DMS114 treated with DMSO at 0.1 percent for 48 hours (cell line): Measurements from ENCODE around the gene EZH2.

Experiments used
- DNase-seq: peaks from one replicate; lab custom pipeline; 2025; ENCODE audit not compliant: unreplicated experiment; lab: John Stamatoyannopoulos, UW

Gene EZH2

GRCh38 chr7:148856891-148857290 is 27.2 kb downstream of the EZH2 start:
- no peak for DNase-seq

DNA sequence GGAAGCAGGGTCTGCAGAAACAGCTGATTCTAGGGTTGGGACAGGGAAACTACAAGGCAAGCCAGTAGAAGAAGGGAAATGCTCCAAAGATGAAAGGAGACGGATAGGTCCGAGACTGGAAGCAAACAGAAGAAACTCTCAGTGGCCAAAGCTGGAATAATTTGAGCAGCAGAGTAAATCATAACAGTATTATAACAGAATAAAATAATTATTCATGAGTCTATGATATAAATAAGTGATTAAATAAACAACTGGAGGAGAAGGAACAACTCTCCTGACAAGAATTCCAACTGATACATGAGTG is 27.6 kb downstream of the EZH2 start:
- no peak for DNase-seq

- no peak for DNase-seq
These were observed 29.1 kb downstream of the EZH2 start for GRCh38 chr7:148854983-148855382.

DNA sequence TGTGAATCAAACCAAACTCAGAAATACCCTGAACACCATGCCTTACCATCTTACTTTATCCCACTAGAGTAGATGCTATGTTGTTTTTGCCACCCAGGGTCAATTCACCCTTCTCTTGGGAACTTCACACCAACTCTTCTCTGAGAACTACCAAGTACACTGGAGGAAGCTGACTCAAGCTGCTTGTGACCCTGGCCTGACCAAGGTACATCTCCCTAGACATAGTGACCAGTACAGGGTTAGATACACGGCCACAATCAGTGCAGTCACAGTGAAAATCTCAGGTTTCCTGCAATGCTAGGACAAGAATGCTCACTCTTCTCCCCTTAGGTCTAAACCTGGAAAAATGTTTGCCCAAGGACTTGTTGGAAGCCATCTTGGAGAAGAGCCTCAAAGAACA is 31.8 kb downstream of the EZH2 start:
- DNase-seq, result no peak

DNA sequence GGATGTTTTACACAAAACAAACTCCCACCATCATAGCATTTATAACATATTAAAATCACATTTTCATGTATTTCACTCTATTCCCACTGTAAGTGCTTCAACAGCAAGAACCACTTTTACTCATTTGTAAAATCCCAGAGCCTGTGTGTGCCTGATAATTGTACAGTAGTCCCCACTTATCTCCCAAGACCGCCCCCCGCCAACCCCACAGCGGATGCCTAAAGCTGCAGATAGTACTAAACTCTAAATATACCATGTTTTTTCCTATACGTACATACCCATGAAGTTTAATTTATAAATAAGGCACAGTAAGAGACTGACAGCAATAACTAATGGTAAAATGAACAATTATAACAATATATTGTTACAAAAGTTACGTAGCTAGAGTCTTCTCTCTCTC is 33.5 kb downstream of the EZH2 start:
- no peak for DNase-seq

DNA sequence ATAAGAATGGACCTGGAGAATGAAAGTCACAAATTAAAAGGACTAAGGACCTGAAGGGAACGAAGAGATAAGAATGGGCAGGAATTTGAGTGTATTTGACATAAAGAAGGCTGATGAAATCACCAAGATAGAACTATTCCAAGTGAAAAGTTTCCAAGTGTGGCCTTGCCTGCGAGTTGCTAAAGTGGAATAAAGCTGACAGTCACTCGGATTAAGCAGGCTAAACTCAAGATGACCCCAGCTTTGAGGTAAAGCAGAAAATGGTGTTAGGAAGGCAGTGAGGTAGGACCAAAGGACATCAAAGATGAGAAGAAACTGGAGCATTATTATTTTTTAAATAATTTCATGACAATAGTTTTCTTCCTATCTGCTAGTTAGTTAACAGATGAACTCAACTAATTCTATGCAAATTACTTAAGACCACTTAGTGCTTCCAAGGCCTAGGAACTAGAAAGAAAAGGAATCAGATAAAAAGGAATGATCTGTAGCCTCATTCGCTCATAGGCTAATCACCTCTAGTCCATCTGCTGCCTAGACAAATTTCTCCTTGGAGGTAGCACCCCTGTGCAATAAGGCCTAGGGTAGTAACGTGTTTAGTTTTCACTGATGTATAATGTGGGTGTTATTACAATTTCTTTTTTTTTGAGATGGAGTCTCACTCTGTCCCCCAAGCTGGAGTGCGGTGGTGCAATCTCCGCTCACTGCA is 34.5 kb downstream of the EZH2 start:
- no peak for DNase-seq

DNA sequence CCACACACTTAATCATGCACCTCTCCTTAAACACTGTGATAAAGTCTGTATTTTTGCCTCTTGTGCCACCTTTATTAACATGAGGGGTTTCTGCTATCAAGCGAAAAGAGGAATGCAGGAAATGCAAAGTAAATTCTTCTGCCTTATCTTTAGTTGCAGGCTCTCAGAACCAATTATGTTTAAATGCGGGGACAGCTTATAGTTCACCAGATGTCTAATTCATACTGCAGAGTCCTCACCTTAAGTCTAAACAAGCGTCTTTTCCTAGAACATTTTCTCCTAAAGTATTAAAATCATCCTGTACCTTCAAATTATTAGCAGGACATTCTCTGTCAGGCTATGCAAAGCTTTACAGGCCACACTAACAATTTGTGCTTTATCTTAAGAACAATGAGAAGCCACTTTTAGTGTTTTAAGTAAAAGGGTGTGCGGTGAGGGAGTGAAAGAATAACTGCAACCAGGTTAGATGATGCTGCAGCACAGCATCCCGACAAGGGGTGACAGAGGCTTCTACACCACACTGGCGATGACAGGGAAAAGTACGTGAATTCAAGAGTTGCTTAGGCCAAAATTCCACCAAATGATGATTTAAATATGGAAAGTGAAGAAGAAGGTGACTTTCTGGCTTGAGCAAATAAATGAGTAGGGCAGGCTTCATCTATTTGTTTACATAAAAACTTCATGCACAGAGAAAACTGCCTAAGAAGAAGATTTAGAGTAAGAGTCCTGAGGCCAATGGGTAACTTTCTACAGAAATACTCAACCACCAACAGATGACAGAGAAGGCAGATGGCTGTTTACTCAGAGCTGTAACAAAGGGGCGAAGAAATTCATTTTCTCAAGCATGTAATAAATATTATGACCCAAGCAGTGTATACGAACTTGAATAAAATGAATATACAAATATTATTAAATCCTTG is 36.0 kb downstream of the EZH2 start:
- DNase-seq, result no peak

GRCh38 chr7:148838905-148839304 is 45.2 kb downstream of the EZH2 start:
- no peak for DNase-seq

GRCh38 chr7:148835854-148836253 is 48.2 kb downstream of the EZH2 start:
- no peak for DNase-seq

DNA sequence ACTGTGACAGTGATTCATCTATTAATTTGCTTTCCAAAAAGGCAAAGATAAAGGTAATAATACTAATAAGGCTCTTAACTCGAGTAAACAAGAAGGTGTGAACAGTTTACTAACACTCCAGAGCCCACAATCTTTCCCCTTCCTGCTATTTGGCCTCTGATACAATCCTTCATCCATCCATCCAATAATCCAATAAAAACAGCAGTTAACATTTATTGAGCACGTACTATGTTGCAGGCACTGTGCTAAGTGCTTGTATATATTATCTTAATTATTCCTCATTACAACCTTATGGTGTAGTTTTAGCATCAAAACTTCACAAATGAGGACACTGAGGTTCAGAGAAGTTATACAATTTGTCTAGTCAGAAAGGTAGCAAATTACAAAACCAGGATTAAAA is 49.5 kb downstream of the EZH2 start:
- no peak for DNase-seq

- DNase-seq, result no peak
These were observed 52.3 kb downstream of the EZH2 start for GRCh38 chr7:148831782-148832181.

- no peak for DNase-seq
These were observed 53.0 kb downstream of the EZH2 start for GRCh38 chr7:148830897-148831692.

DNA sequence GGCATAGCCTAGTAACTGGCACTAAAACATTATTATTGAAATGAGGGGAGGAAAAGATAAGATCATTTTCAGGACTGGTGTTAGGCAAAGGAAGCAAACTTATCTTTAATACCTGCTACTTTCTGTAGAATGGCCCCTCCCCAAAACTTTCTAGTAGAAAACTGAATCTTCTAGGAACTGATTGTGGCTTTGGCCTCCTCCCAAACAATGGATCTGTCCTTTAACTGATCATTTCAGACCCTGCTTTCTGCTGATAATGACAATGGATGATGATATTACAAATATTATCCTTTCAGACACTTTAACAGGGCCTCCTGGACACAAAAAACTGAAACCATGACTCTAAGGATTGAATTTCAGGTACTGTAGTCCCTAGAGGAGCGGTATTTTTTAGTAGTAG is 55.1 kb downstream of the EZH2 start:
- DNase-seq, result no peak

DNA sequence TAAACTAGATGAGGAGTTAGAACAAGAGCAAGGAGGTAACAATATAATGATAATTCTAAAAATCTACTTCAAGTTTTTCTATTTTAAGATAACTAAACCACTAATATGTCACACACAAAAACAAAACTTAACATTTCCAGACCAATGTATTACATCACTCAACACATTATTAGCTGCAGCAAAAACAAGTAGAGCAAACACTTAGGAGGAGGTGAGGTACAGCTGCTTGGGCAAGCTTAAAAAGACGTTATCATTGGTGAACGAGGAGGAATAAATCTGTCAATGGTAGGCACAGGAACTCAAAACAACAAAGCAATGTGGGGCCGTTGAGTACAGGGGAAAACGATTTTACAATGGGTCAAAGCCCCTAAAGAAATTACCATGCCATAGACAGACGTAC is 58.8 kb downstream of the EZH2 start:
- DNase-seq, result no peak

GRCh38 chr7:148824864-148825263 is 59.2 kb downstream of the EZH2 start:
- DNase-seq, result no peak

DNA sequence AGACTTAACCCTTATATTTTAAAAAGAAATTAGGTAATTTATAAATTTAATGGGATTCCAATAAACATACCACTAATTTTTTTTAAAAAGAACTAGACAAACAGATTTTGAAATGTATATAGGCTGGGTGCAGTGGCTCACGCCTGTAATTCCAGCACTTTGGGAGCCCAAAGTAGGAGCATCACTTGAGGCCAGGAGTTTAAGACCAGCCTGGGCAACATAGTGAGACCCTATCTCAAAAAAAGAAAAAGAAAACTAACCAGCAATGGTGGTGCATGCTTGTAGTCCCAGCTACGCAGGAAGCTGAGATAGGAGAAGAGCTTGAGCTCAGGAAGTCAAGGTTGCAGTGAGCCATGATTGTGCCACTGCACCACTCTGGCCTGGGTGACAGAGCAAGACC is 62.7 kb downstream of the EZH2 start:
- no peak for DNase-seq

DNA sequence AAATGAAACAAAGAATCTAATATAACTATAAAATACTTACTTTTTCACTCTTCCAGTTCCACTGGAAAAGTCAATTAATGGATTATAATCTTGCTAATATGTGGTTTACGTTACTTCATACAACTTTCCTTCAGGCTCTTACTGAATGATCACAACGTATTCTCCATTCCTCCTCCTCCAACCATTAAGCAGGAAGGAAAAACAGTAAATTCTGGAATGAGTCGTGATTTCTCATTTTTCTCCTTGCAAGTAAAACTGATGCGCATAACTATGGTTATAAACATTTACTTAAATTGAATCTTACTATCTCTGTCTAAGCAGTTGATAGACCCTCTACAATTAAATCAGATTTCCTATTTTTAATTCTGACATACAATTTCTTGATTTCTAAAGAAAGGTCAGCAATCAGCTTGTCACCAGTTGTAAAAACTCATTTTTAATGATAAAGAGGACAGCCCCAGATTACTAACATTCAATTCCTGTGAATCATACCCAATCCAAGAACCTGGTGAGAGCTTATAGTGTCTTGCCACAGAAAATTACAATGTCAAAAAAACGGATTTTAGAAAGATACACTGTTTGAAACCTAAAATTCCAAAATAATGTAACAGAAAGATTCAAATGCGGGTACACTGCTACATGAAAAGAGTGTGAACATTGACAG is 64.3 kb downstream of the EZH2 start:
- no peak for DNase-seq

- DNase-seq, result no peak
These were observed 68.5 kb downstream of the EZH2 start for GRCh38 chr7:148815612-148816011.

DNA sequence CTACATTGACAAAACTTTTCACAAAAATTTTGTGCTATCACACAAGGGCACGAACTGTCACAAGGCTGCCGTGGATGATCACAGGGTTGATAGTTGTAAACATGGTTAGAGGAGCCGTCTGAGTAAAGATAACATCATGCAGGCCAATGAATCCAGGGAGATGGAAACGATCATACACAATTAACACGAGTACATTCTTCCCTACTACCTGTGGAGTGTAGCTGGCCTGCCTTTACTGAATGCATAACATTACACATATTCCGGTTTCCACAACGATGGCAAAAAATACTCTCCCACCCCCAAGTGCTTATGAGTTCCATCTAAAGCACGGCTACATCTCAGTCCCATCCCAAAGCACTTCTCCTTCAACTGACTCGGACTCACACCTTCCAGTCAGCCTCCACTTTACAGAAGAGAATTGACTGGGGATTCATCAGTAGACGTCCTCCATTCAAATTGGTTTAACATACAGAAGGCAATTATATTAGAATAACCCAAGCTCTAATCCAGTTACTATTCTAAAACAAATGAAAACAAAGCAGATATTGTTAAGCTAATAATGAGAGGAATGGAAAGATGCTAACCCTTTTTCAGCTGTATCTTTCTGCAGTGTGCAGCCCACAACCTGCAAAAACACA is 69.0 kb downstream of the EZH2 start:
- no peak for DNase-seq

- no peak for DNase-seq
These were observed 70.2 kb downstream of the EZH2 start for GRCh38 chr7:148813890-148814289.

DNA sequence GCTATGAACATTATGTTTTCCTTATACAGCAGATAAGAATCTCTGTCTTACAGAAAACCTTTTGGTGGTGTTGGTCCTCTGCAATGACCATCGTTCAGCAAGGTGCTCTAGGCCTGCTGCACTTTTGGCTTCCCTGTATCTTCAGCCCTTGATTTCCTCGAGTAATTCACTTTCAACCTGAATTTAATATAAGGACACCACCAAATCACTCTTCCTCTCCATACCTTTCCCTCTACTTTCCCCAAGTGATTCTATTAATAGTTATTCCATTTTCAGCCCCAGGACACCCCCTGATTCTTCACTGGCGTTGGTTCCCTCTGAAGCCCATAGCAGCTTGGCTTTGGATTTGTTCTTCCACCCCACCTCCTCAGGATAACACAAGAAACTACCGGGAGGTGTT is 72.2 kb downstream of the EZH2 start:
- no peak for DNase-seq
